ENCODE measurements around the gene TRMT10B.
"Not testable (repeated sequence)": the region's sequence is repeated elsewhere in the genome, so short reads cannot be mapped to it uniquely, and the experiment has no call there.

The TRMT10B gene

GRCh38 chr9:37749129-37749528 lies 4.5 kb upstream of the TRMT10B start:
- no peak for FAIRE-seq
- no peak for DNase-seq (ENCODE audit: extremely low spot score, insufficient read length, low read depth)

- FAIRE-seq (no peak), DNase-seq (ENCODE audit: extremely low spot score, insufficient read length, low read depth) (no peak)
Observed at GRCh38 chr9:37751186-37751585, 2.4 kb upstream of the TRMT10B start.

DNA sequence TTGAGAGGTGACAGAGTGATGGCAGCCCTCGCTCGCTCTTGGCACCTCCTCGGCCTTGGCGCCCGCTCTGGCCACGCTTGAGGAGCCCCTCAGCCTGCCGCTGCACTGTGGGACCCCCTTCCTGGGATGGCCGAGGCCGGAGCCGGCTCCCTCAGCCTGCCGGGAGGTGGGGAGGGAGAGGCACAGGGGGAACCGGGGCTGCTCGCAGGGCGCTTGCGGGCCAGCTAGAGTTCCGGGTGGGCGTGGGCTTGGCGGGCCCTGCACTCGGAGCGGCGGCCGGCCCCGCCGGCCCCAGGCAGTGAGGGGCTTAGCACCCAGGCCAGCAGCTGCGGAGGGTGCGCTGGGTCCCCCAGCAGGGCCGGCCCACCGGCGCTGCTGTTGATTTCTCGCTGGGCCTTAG lies 1.9 kb upstream of the TRMT10B start:
- not testable (repeated sequence) for FAIRE-seq; DNase-seq (ENCODE audit: extremely low spot score, insufficient read length, low read depth)

GRCh38 chr9:37752112-37752511 lies 1.5 kb upstream of the TRMT10B start:
- not testable (repeated sequence) for DNase-seq (ENCODE audit: extremely low spot score, insufficient read length, low read depth); FAIRE-seq

- FAIRE-seq = no peak
- no peak for DNase-seq (ENCODE audit: extremely low spot score, insufficient read length, low read depth)
Observed at GRCh38 chr9:37752642-37753488, 740 bp upstream of the TRMT10B start.

GRCh38 chr9:37758747-37759146 lies 5.1 kb downstream of the TRMT10B start:
- FAIRE-seq = no peak

GRCh38 chr9:37760416-37761161 lies 7.0 kb downstream of the TRMT10B start:
- DNase-seq (ENCODE audit: extremely low spot score, insufficient read length, low read depth) = no peak
- FAIRE-seq = no peak

More at GRCh38 chr9:37758747-37759146, 5.1 kb downstream of the TRMT10B start:
- DNase-seq (ENCODE audit: extremely low spot score, insufficient read length, low read depth) = no peak

- no peak for DNase-seq (ENCODE audit: extremely low spot score, insufficient read length, low read depth)
- FAIRE-seq = no peak
Observed at GRCh38 chr9:37761511-37761910, 7.9 kb downstream of the TRMT10B start.

GRCh38 chr9:37765263-37765662 lies 11.7 kb downstream of the TRMT10B start:
- FAIRE-seq = not testable (repeated sequence)

DNA sequence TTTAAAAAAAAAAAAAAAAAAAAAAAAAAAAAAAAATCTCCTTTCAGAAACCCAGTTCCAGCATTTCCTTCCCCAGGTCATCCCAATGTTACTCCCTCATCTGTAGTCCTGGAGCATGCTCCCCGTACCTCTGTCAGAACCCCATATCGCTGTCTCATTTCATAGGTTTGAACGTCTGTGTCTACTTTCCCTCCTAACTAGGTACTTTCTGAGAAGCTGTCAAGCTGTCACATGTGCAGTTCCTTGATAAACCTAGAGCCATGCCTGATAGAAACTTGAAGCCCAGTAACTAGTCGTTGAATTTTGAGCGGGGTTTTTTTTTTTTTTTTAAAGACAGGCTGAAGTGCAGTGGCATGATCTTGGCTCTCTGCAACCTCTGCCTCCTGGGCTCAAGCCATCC lies 15.7 kb downstream of the TRMT10B start:
- DNase-seq (ENCODE audit: extremely low spot score, insufficient read length, low read depth) (no peak), FAIRE-seq (no peak)

More at GRCh38 chr9:37765263-37765662, 11.7 kb downstream of the TRMT10B start:
- DNase-seq (ENCODE audit: extremely low spot score, insufficient read length, low read depth) = not testable (repeated sequence)

DNA sequence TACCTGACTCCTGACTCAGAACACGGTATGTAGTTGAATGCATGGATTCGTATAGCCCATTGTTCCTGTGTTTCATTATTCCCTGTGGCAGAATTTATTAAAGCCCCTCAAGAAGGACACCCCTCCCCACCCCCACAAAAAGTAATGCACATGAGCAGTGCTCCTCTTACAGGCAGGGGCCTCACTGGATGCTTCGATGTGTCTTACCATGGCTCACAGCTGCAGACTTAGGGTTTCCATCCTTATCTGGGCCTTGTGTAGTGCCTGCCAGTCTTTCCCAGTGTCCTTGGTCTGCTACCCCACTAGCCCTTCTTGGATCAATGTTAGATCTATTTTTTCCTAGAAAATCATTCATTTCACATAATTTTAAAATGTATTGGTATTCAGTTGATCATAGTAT lies 16.4 kb downstream of the TRMT10B start:
- FAIRE-seq (no peak), DNase-seq (ENCODE audit: extremely low spot score, insufficient read length, low read depth) (no peak)

GRCh38 chr9:37775216-37775919 lies 21.8 kb downstream of the TRMT10B start:
- no peak for DNase-seq (ENCODE audit: extremely low spot score, insufficient read length, low read depth)

DNA sequence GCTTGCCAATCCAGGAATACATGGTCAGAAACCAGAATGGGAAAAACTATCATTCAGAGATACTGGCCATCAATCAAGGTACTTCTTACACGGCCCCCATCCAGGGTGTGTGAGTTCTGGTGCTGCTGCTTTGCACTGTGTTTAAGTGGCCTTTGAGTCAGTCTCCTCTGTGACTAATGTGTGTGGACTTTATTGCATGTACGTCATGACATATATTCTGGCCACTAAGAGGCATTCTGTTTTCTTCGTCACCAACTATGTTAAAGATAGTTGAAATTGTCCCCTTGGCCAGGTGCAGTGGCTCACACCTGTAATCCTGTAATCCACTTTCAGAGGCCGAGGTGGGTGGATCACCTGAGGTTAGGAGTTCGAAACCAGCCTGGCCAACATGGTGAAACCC lies 22.7 kb downstream of the TRMT10B start:
- DNase-seq (ENCODE audit: extremely low spot score, insufficient read length, low read depth) (no peak), FAIRE-seq (no peak)

More at GRCh38 chr9:37775216-37775919, 21.8 kb downstream of the TRMT10B start:
- no peak for FAIRE-seq

GRCh38 chr9:37778534-37778933 lies 24.9 kb downstream of the TRMT10B start:
- no peak for DNase-seq (ENCODE audit: extremely low spot score, insufficient read length, low read depth)
- FAIRE-seq = no peak

- FAIRE-seq = no peak
- DNase-seq (ENCODE audit: extremely low spot score, insufficient read length, low read depth) = no peak
Observed at GRCh38 chr9:37784291-37784615, 30.6 kb downstream of the TRMT10B start.

- peak; percentile 67 for DNase-seq (ENCODE audit: extremely low spot score, insufficient read length, low read depth)
- FAIRE-seq = peak; percentile 97
Observed at GRCh38 chr9:37784616-37785483, 31.2 kb downstream of the TRMT10B start, which contains the start of gene EXOSC3. Gene EXOSC3 (minus strand): TSS chr9:37785064. CDS start chr9:37785044, 20 bp downstream.

DNA sequence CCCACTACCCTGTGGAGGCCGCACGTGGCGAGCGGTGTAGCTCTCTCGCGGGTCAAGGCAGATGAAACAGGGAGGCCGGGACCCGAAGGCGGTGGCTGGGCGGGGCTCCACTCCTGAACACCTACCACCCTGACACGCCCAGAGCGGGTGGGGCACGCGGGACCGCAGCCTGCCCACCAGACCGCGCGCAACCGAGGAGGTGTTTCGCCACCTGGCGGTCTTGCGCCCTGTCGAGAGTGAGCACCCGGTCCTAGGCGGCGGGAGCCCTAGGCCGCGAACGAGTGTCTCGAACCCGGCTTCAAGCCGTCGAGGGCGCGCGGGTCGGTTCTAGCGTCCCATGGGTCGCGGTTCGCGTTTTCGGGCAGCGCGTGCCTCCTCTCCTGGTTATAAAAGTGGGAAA lies 33.5 kb downstream of the TRMT10B start:
- DNase-seq (ENCODE audit: extremely low spot score, insufficient read length, low read depth) = no peak
- FAIRE-seq = no peak

DNA sequence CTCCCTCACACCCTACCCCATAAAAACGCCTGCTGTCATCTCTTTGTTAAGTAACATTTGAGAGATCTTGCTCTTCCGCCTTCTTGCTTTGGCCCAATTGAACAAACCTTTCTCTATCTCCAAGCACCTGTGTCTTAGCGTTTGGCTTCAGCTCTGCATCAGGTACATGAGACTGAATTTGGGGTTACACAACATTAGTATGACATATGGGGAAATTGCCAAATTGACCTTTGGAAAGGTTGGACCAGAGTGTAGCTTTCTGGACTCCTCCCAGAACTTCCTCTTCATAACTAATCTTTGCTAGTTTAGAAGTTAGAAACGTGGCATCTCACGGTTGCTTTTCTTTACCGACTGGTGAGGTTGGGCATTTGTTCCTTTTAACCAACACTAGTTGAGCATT lies 34.7 kb downstream of the TRMT10B start:
- DNase-seq (ENCODE audit: extremely low spot score, insufficient read length, low read depth) = no peak
- FAIRE-seq = no peak

DNA sequence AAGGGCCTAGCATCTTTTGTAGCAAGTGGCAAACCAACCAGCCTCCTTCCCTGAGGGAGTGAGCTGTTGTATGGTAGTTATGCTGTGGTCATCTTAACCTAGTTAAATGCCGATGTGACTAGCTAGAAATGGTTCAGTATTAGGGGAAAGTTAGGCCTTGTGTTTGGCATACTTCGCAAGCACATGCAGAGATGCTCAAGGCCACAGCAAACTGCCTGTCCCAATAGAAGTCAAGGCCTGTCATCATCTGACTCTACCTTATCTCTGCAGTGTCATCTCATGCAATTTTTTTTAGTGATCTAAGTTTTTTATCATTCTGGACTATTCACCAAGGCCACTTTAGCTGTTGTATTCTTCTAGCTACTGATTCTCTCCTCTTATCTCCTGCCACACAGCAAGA lies 36.5 kb downstream of the TRMT10B start:
- FAIRE-seq (no peak), DNase-seq (ENCODE audit: extremely low spot score, insufficient read length, low read depth) (no peak)

GRCh38 chr9:37792122-37792521 lies 38.5 kb downstream of the TRMT10B start:
- DNase-seq (ENCODE audit: extremely low spot score, insufficient read length, low read depth) (no peak), FAIRE-seq (no peak)

Measured in GM18507 (cell line).